HepG2 (cell line): ENCODE results near the gene ADAMTS12. TPM values are rescaled to one million over a fixed set of nuclear protein-coding genes. Genes with fewer than 3 reads are reported as not detected.
A peak's percentile ranks its signal among the peaks of the same experiment; 100 is the strongest.

ENCODE experiments used
- ATAC-seq: fragments of 200-7000 bp; cut with Tn5 transposase; 3 replicates; pipeline ENCODE4 v1.9.1; 2020; ENCODE audit warnings: mild to moderate bottlenecking, moderate library complexity
- Bru-seq: library from RNA; stranded (reverse); fragments of 400-500 nt; gene quantifications from one replicate; lab custom pipeline; 2021; lab: Mats Ljungman, UMichigan
- BruChase-seq, 2 experiments: library from RNA; stranded (reverse); fragments of 400-500 nt; gene quantifications; one replicate each; lab custom pipeline; 2021; lab: Mats Ljungman, UMichigan
- BruUV-seq: library from RNA; stranded (reverse); fragments of 400-500 nt; replicated peaks from 2 replicates; lab custom pipeline; 2021; lab: Mats Ljungman, UMichigan
- CTCF ChIA-PET: fragments of 300-600 bp; formaldehyde crosslinking; extraction: SDS; loops from one replicate; lab custom pipeline; 2021; ENCODE audit warnings: low total read pairs, inconsistent platforms, low intra/inter-chr PET ratio; lab: Yijun Ruan, JAX
- POLR2A ChIA-PET: fragments of 350-600 bp; sonication (Branson Sonifier 250); formaldehyde crosslinking; loops from one replicate; lab custom pipeline; 2020; ENCODE audit warnings: antibody characterized with exemption, inconsistent platforms; lab: Yijun Ruan, JAX
- DNase-seq: peaks from one replicate; pipeline ENCODE4 v3.0.0-alpha.2; 2015; ENCODE audit warnings: low spot score
- FAIRE-seq: peaks from 3 replicates; lab custom pipeline; 2011; peaks lifted over from hg19 to GRCh38; lab: Jason Lieb, UNC
- H2AFZ ChIP-seq: one replicate; pipeline ENCODE4 v1.6.1; 2011; ENCODE audit warnings: low read length, inconsistent platforms
- H3K27ac ChIP-seq: fragments of 300-600 bp; 3 replicates; pipeline ENCODE4 v1.8.0; 2011; ENCODE audit warnings: mixed run types, mild to moderate bottlenecking, mixed read lengths, low read length, inconsistent platforms; ENCODE audit not compliant: insufficient read depth; ENCODE audit errors: extremely low read length
- H3K27me3 ChIP-seq, 2 experiments: fragments of 200-600 bp in 1 of 2; 2 replicates in 1 of 2; 3 replicates in 1 of 2; pipeline versions ENCODE4 v1.6.0 to v1.8.0; 2011; ENCODE audit warnings: low read length in 2 of 2, mild to moderate bottlenecking in 2 of 2, moderate library complexity in 2 of 2, inconsistent platforms in 1 of 2; ENCODE audit not compliant: insufficient read depth in 2 of 2, control insufficient read depth in 1 of 2
- H3K36me3 ChIP-seq, 2 experiments: fragments of 200-600 bp in 1 of 2; replicated peaks in 1 of 2; 2 replicates in 1 of 2; 3 replicates in 1 of 2; pipeline versions ENCODE4 v1.5.1 to v1.8.0; 2011; ENCODE audit warnings: low read length in 2 of 2, inconsistent platforms in 1 of 2; ENCODE audit not compliant: insufficient read depth in 2 of 2, control insufficient read depth in 1 of 2
- H3K4me1 ChIP-seq: 2 replicates; pipeline ENCODE4 v1.5.1; 2012; ENCODE audit warnings: low read length, inconsistent platforms; ENCODE audit not compliant: insufficient read depth
- H3K4me2 ChIP-seq: 2 replicates; pipeline ENCODE4 v1.6.0; 2011; ENCODE audit warnings: low read depth, low read length, inconsistent platforms
- H3K4me3 ChIP-seq, 3 experiments: fragments of 200-600 bp in 1 of 3; sonication (generic), shearing (Covaris generic) in 1 of 3; replicated peaks in 1 of 3; 2 replicates each; pipeline ENCODE4 v1.5.1; 2011 to 2016; ENCODE audit warnings: low read length in 3 of 3, inconsistent platforms in 2 of 3, low read depth in 2 of 3, mild to moderate bottlenecking in 2 of 3, control low read depth in 1 of 3, mixed read lengths in 1 of 3; ENCODE audit not compliant: insufficient read depth in 1 of 3
- H3K79me2 ChIP-seq: one replicate; pipeline ENCODE4 v1.6.1; 2011; ENCODE audit warnings: low read length, inconsistent platforms; ENCODE audit not compliant: insufficient read depth
- H3K9ac ChIP-seq: 2 replicates; pipeline ENCODE4 v1.6.0; 2011; ENCODE audit warnings: mild to moderate bottlenecking, low read depth, low read length, inconsistent platforms; ENCODE audit not compliant: insufficient read depth
- H3K9me3 ChIP-seq: 2 replicates; pipeline ENCODE4 v1.5.1; 2012; ENCODE audit warnings: mild to moderate bottlenecking, low read length
- H4K20me1 ChIP-seq: 2 replicates; pipeline ENCODE4 v1.6.0; 2011; ENCODE audit warnings: inconsistent platforms, mild to moderate bottlenecking, low read length, moderate library complexity; ENCODE audit not compliant: insufficient read depth
- AGO1 ChIP-seq: fragments of 200-400 bp; formaldehyde crosslinking; IDR thresholded peaks from 2 replicates; pipeline ENCODE4 v1.6.1; 2017; ENCODE audit warnings: mild to moderate bottlenecking, low read depth, low read length, moderate library complexity; ENCODE audit not compliant: poor library complexity, severe bottlenecking
- DNMT1 ChIP-seq: sonication (generic); formaldehyde crosslinking; IDR thresholded peaks from 2 replicates; pipeline ENCODE4 v1.5.1; 2020; ENCODE audit warnings: mild to moderate bottlenecking, missing genetic modification reagents
- SALL2 ChIP-seq: sonication (generic); formaldehyde crosslinking; IDR thresholded peaks from 2 replicates; pipeline ENCODE4 v1.8.1; 2023; ENCODE audit warnings: mild to moderate bottlenecking, missing genetic modification reagents, inconsistent platforms
- ZNF660 ChIP-seq: sonication (generic); formaldehyde crosslinking; IDR thresholded peaks from 2 replicates; pipeline ENCODE4 v1.5.1; 2020; ENCODE audit warnings: mild to moderate bottlenecking, low read depth, missing genetic modification reagents, borderline replicate concordance
- WGBS: methylation state at CpG from one replicate; pipeline ENCODE4 v1.1.6; 2017; ENCODE audit warnings: low lambda C conversion rate; 5-methylcytosine and 5-hydroxymethylcytosine counted together
- in situ Hi-C: cut with HindIII; loops from 2 replicates; pipeline ENCODE4 v1.10.0; 2017; ENCODE audit warnings: low pct_unique_long_range_greater_than_20kb; ENCODE audit not compliant: extremely low pct_ligation_motif_present
- intact Hi-C: fragments of 100-400 bp; cut with micrococcal nuclease; formaldehyde crosslinking; loops from one replicate; pipeline ENCODE4 v1.10.0; 2022; ENCODE audit not compliant: unreplicated experiment
- long read RNA-seq, 2 experiments: library from RNA in 1 of 2; library from polyadenylated mRNA in 1 of 2; stranded (forward) in 1 of 2; unstranded in 1 of 2; transcript quantifications; one replicate each; pipeline ENCODE4 v2.0.0, GENCODE V29; 2019 to 2022
- polyA minus RNA-seq, 3 experiments: library from RNA; depleted of rRNA, polyadenylated mRNA; stranded (reverse); fragments of >200 nt; gene quantifications; 2 replicates each; pipeline ENCODE4 v1.2.3, GENCODE V29; 2011; ENCODE audit warnings: low replicate concordance in 1 of 3
- polyA plus RNA-seq, 8 experiments: library from polyadenylated mRNA; depleted of rRNA in 3 of 8; stranded (reverse) in 7 of 8; unstranded in 1 of 8; fragments of >200 nt; fragmentation: Illumina TruSeq in 4 of 8; extraction: Trizol in 4 of 8; gene quantifications; 2 replicates each; pipeline versions ENCODE4 v1.2.1 to v1.2.3, GENCODE V29; 2011 to 2016; ENCODE audit warnings: low read depth in 4 of 8, missing spikeins in 1 of 8, mixed read lengths in 1 of 8; ENCODE audit not compliant: insufficient read depth in 1 of 8
- total RNA-seq, 5 experiments: library from RNA; depleted of rRNA; stranded (reverse); fragments of >200 nt; fragmentation: Illumina TruSeq; extraction: Trizol; gene quantifications; 2 replicates each; pipeline ENCODE4 v1.2.3, GENCODE V29; 2016; ENCODE audit warnings: low read depth in 1 of 5
- TF ChIP-seq, protein P1 (sequence below): sonication (generic); formaldehyde crosslinking; IDR thresholded peaks from 2 replicates; pipeline ENCODE4 v1.4.0; 2020; ENCODE audit warnings: mild to moderate bottlenecking, low read depth, missing genetic modification reagents
- TF ChIP-seq, protein P2 (sequence below): sonication (generic); formaldehyde crosslinking; conservative IDR thresholded peaks from 2 replicates; pipeline ENCODE4 v1.8.0; 2022; ENCODE audit warnings: missing genetic modification reagents
- TF ChIP-seq, protein P3 (sequence below): sonication (generic); formaldehyde crosslinking; IDR thresholded peaks from 2 replicates; pipeline ENCODE4 v1.4.0; 2020; ENCODE audit warnings: missing genetic modification reagents
- TF ChIP-seq, protein P4 (sequence below): fragments of 450-650 bp; IDR thresholded peaks from 2 replicates; pipeline ENCODE4 v1.6.1; 2016

ADAMTS12 gene, protein sequence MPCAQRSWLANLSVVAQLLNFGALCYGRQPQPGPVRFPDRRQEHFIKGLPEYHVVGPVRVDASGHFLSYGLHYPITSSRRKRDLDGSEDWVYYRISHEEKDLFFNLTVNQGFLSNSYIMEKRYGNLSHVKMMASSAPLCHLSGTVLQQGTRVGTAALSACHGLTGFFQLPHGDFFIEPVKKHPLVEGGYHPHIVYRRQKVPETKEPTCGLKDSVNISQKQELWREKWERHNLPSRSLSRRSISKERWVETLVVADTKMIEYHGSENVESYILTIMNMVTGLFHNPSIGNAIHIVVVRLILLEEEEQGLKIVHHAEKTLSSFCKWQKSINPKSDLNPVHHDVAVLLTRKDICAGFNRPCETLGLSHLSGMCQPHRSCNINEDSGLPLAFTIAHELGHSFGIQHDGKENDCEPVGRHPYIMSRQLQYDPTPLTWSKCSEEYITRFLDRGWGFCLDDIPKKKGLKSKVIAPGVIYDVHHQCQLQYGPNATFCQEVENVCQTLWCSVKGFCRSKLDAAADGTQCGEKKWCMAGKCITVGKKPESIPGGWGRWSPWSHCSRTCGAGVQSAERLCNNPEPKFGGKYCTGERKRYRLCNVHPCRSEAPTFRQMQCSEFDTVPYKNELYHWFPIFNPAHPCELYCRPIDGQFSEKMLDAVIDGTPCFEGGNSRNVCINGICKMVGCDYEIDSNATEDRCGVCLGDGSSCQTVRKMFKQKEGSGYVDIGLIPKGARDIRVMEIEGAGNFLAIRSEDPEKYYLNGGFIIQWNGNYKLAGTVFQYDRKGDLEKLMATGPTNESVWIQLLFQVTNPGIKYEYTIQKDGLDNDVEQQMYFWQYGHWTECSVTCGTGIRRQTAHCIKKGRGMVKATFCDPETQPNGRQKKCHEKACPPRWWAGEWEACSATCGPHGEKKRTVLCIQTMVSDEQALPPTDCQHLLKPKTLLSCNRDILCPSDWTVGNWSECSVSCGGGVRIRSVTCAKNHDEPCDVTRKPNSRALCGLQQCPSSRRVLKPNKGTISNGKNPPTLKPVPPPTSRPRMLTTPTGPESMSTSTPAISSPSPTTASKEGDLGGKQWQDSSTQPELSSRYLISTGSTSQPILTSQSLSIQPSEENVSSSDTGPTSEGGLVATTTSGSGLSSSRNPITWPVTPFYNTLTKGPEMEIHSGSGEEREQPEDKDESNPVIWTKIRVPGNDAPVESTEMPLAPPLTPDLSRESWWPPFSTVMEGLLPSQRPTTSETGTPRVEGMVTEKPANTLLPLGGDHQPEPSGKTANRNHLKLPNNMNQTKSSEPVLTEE (N-terminal part only)
- total RNA-seq (2016; rRNA removed; fragmentation: Illumina TruSeq; extraction: Trizol) (not detected in 2 replicates), polyA plus RNA-seq (2011; rRNA removed) (under 0.01 and 0.03 TPM in 2 replicates), polyA minus RNA-seq (2011; rRNA and poly(A)+ RNA removed; ENCODE audit: low replicate concordance) (not detected in 2 replicates), Bru-seq, nascent RNA (percentile 2 among the genes with signal in this experiment), BruChase-seq, experiment 1, labeled RNA remaining after a 6-hour chase (percentile 2 among the genes with signal in this experiment), BruChase-seq, experiment 2, labeled RNA remaining after a 2-hour chase (percentile 4 among the genes with signal in this experiment)
- total RNA-seq (2016; cell fraction: cytosol; rRNA removed; fragmentation: Illumina TruSeq; extraction: Trizol; ENCODE audit: low read depth) = not detected in 2 replicates
- total RNA-seq (2016; cell fraction: insoluble cytoplasmic fraction; rRNA removed; fragmentation: Illumina TruSeq; extraction: Trizol) = not detected in 2 replicates
- total RNA-seq (2016; cell fraction: membrane; rRNA removed; fragmentation: Illumina TruSeq; extraction: Trizol) = not detected in 2 replicates
- total RNA-seq (2016; cell fraction: nucleus; rRNA removed; fragmentation: Illumina TruSeq; extraction: Trizol) = not detected in 2 replicates
- not detected in 2 replicates for polyA plus RNA-seq (2011; cell fraction: cytosol; rRNA removed)
- 0.02 TPM in 1 of 2 replicates, not detected in the other for polyA plus RNA-seq (2011; cell fraction: nucleus; rRNA removed)
- not detected in 2 replicates for polyA plus RNA-seq (2012)
- not detected in 2 replicates for polyA plus RNA-seq (2016; cell fraction: cytosol; fragmentation: Illumina TruSeq; extraction: Trizol; ENCODE audit: low read depth)
- not detected in 2 replicates for polyA plus RNA-seq (2016; cell fraction: insoluble cytoplasmic fraction; fragmentation: Illumina TruSeq; extraction: Trizol; ENCODE audit: low read depth)
- not detected in 2 replicates for polyA plus RNA-seq (2016; cell fraction: membrane; fragmentation: Illumina TruSeq; extraction: Trizol; ENCODE audit: low read depth)
- polyA plus RNA-seq (2016; cell fraction: nucleus; fragmentation: Illumina TruSeq; extraction: Trizol; ENCODE audit: insufficient read depth, low read depth) = not detected in 2 replicates
- not detected in 2 replicates for polyA minus RNA-seq (2011; cell fraction: cytosol; rRNA and poly(A)+ RNA removed)
- not detected in 2 replicates for polyA minus RNA-seq (2011; cell fraction: nucleus; rRNA and poly(A)+ RNA removed)
- long read RNA-seq, experiment 1 = 0 reads
- long read RNA-seq, experiment 2 = 0 reads

DNA sequence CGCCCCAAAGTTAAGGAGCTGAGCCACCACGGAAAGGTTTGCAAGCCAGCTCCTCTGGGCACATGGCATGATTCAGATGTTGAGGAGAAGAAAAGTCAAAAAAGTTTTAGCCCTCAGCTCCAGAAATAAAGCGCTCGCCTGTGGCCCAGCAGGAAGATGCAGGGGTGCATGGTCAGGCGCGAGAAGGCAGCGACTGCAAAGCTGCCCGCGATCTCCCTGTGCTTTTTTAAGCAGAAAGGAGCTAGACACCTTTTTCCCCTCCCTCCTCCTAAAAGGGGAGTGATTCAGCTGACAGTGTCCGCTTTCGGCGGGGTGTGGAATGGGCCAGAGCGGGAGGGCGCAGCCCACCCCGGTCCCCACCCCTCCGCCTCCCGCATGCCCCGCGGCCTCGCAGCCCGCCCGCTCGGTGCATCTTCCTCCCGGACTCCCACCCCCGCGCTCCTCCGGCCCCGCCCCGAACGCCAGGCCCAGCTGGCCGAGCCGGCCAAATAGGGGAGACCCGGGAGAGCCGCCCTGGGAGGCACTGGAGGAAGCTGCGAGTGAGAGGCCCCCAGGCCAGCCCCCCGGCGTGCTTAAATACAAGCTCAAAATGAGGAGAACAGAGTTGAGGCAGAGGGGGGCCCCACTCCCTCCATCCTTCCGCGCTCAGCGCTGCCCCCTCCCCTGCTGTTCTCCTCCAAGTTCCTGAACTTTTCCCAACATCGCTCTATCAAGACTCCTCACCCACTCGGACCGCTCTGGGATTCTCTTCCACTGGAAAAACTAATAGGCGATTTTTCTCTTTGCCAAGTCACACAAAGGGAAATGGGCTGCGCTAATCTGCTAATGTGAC is at the start of gene ADAMTS12:
ADAMTS12 (minus strand) TSS at position 203 of the 832 bp plus-strand sequence; CDS start at position 69, 134 bp downstream.
- Histone ChIP-seq H3K27me3 (peaks cover 1 to 17% of the 10 kb centered on the region in 2 experiments; a peak in 4 of 5 replicates), H3K9me3 (no peaks in the 10 kb centered on the region), H3K79me2 (no peaks in the 10 kb centered on the region), H3K4me1 (no peaks in the 10 kb centered on the region), H3K9ac (no peak within 1 kb of the TSS), H3K4me3 (no peak within 1 kb of the TSS), H4K20me1 (no peaks in the 10 kb centered on the region), H3K4me2 (no peak within 1 kb of the TSS), H2AFZ (no peak within 1 kb of the TSS), H3K36me3 (no peaks in the 10 kb centered on the region), H3K27ac (no peak within 1 kb of the TSS)
- ATAC-seq (no peak), FAIRE-seq (no peak), DNase-seq (no peak)
- in situ Hi-C loops (no loop called here), intact Hi-C loops (no loop called here)
- 59% methylated on average over 45 of the region's 45 CpGs for WGBS
- POLR2A ChIA-PET = no interaction called here
- CTCF ChIA-PET = no interaction called here
- BruUV-seq = no TSS peak
- TF ChIP-seq, protein P1, sequence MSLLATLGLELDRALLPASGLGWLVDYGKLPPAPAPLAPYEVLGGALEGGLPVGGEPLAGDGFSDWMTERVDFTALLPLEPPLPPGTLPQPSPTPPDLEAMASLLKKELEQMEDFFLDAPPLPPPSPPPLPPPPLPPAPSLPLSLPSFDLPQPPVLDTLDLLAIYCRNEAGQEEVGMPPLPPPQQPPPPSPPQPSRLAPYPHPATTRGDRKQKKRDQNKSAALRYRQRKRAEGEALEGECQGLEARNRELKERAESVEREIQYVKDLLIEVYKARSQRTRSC (CRISPR knock-in tag) = no peak
- TF ChIP-seq DNMT1 (CRISPR knock-in tag) (no peak), AGO1 (no peak), SALL2 (CRISPR knock-in tag) (no peak), ZNF660 (CRISPR knock-in tag) (no peak)
- TF ChIP-seq, protein P2, sequence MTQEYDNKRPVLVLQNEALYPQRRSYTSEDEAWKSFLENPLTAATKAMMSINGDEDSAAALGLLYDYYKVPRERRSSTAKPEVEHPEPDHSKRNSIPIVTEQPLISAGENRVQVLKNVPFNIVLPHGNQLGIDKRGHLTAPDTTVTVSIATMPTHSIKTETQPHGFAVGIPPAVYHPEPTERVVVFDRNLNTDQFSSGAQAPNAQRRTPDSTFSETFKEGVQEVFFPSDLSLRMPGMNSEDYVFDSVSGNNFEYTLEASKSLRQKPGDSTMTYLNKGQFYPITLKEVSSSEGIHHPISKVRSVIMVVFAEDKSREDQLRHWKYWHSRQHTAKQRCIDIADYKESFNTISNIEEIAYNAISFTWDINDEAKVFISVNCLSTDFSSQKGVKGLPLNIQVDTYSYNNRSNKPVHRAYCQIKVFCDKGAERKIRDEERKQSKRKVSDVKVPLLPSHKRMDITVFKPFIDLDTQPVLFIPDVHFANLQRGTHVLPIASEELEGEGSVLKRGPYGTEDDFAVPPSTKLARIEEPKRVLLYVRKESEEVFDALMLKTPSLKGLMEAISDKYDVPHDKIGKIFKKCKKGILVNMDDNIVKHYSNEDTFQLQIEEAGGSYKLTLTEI (CRISPR knock-in tag) = no peak
- TF ChIP-seq, protein P3, sequence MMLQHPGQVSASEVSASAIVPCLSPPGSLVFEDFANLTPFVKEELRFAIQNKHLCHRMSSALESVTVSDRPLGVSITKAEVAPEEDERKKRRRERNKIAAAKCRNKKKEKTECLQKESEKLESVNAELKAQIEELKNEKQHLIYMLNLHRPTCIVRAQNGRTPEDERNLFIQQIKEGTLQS (CRISPR knock-in tag) = no peak
- TF ChIP-seq, protein P4, sequence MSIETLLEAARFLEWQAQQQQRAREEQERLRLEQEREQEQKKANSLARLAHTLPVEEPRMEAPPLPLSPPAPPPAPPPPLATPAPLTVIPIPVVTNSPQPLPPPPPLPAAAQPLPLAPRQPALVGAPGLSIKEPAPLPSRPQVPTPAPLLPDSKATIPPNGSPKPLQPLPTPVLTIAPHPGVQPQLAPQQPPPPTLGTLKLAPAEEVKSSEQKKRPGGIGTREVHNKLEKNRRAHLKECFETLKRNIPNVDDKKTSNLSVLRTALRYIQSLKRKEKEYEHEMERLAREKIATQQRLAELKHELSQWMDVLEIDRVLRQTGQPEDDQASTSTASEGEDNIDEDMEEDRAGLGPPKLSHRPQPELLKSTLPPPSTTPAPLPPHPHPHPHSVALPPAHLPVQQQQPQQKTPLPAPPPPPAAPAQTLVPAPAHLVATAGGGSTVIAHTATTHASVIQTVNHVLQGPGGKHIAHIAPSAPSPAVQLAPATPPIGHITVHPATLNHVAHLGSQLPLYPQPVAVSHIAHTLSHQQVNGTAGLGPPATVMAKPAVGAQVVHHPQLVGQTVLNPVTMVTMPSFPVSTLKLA = no peak
